Activated B cell treated with CpG ODN at 0.5 μM for 24 hours (primary cell): ENCODE measurements around the gene NFIB. TPM values are rescaled to one million over a fixed set of nuclear protein-coding genes. Genes with fewer than 3 reads are reported as not detected.

Experiments used
- ATAC-seq: fragments of 200-7000 bp; cut with Tn5 transposase; one replicate; pipeline ENCODE4 v1.10.0; 2021; ENCODE audit warnings: low read depth, mild to moderate bottlenecking, moderate library complexity
- CTCF ChIA-PET: fragments of 350-600 bp; sonication (Branson Sonifier 250); formaldehyde crosslinking; loops from one replicate; lab custom pipeline; 2021; ENCODE audit warnings: antibody characterized with exemption; lab: Charles Lee
- POLR2A ChIA-PET: fragments of 350-600 bp; sonication (Branson Sonifier 250); formaldehyde crosslinking; loops from one replicate; lab custom pipeline; 2021; ENCODE audit warnings: antibody characterized with exemption; lab: Charles Lee
- DNase-seq: peaks from one replicate; pipeline ENCODE4 v3.0.0; 2022
- H3K27ac Mint-ChIP-seq: one replicate; pipeline ENCODE4 v1.8.0; 2020; ENCODE audit warnings: mixed read lengths
- H3K27me3 Mint-ChIP-seq: one replicate; pipeline ENCODE4 v1.8.0; 2021; ENCODE audit warnings: mixed read lengths
- H3K36me3 Mint-ChIP-seq: one replicate; pipeline ENCODE4 v1.8.0; 2021; ENCODE audit warnings: low read depth, mixed read lengths
- H3K4me1 Mint-ChIP-seq: one replicate; pipeline ENCODE4 v1.8.0; 2021; ENCODE audit warnings: mixed read lengths
- H3K4me3 Mint-ChIP-seq: one replicate; pipeline ENCODE4 v1.8.0; 2020; ENCODE audit warnings: mild to moderate bottlenecking, mixed read lengths
- H3K9me3 Mint-ChIP-seq: one replicate; pipeline ENCODE4 v1.8.0; 2020; ENCODE audit warnings: mixed read lengths
- CTCF ChIP-seq: fragments of 200-600 bp; IDR thresholded peaks from one replicate; pipeline ENCODE4 v1.8.0; 2022; ENCODE audit warnings: antibody characterized with exemption, mild to moderate bottlenecking
- intact Hi-C: fragments of 100-400 bp; cut with micrococcal nuclease; formaldehyde crosslinking; loops from one replicate; pipeline ENCODE4 v1.15.1; 2024
- total RNA-seq: library from RNA; stranded (reverse); gene quantifications from 2 replicates; pipeline ENCODE4 v1.2.3, GENCODE V29; 2022

The NFIB gene
- total RNA-seq, 1 donor from 2014 or later, result not detected

DNA sequence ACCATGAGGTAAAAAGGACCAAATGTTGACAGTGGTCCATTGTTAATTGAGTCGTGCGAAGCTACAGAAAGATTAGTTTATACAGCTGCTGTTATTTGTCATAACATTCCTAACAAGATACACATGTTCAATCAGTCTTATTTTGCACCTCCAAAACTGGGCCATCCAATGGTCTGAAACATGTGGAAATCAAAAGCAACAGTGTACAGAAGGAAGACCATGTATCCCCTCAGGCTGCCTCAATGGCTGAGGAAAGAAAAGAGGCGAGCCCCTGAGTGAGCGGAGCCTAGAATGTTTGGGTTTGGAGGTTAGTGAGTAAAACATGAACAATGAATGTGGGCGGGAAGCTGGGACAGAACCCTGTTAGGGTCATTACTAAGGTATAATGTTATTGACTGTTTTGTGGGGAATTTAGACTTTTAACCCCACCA lies 35.6 kb downstream of the NFIB start:
- ChIA-PET POLR2A (no interaction called here), CTCF (no interaction called here)
- intact Hi-C loops, result no loop called here
- Mint-ChIP-seq H3K36me3 (no peaks in the 10 kb centered on the region), H3K27ac (no peak overlapping the region), H3K4me1 (no peaks in the 10 kb centered on the region), H3K4me3 (no peak overlapping the region), H3K9me3 (no peaks in the 10 kb centered on the region), H3K27me3 (no peaks in the 10 kb centered on the region)
- TF ChIP-seq CTCF, result no peak
- no peak for DNase-seq
- no peak for ATAC-seq

DNA sequence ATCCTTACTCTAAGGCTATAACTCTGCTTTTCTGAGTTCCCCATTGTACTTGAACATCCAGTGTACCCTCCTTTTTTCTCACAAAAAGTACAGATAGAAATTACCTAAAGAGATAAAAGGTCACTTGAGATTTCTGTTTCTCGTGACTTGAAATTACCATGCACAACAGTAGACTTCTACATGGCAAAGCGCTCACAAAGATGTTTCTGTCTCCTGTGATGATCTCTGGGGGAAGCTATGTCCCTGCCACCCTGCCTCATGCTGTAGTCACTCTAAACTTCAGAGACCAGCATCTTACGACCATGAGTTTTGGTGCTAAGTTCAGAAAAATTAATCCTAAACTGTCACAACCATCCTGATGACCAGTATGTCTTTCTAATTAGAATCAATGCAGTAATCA lies 36.2 kb downstream of the NFIB start:
- ChIA-PET POLR2A (no interaction called here), CTCF (no interaction called here)
- Mint-ChIP-seq H3K4me3 (no peak overlapping the region), H3K27me3 (no peaks in the 10 kb centered on the region), H3K27ac (no peak overlapping the region), H3K9me3 (no peaks in the 10 kb centered on the region), H3K4me1 (no peaks in the 10 kb centered on the region), H3K36me3 (no peaks in the 10 kb centered on the region)
- DNase-seq (no peak), ATAC-seq (no peak)
- intact Hi-C loops, result no loop called here
- no peak for TF ChIP-seq CTCF

DNA sequence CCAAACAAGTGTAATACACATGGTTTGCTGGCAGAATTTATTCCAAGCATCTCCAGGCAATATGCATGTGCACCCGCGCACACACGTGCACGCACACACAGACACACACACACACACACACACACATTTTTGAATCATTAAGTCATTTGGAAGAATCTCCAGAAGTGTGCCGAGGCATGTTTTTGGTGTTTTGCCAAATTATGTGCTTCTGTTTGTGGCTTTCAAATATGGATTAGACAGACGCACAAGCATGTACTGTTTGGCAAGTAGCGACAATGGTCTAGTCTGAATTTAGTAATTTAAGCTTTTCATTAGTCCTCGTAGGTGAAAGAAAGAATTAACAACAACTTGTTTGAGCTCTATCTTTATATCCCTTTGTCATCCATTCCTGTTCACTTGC lies 36.7 kb downstream of the NFIB start:
- Mint-ChIP-seq H3K27ac (no peak overlapping the region), H3K36me3 (no peaks in the 10 kb centered on the region), H3K9me3 (no peaks in the 10 kb centered on the region), H3K4me1 (no peaks in the 10 kb centered on the region), H3K27me3 (no peaks in the 10 kb centered on the region), H3K4me3 (no peak overlapping the region)
- CTCF ChIA-PET, result no interaction called here
- POLR2A ChIA-PET, result no interaction called here
- TF ChIP-seq CTCF, result no peak
- intact Hi-C loops, result no loop called here
- ATAC-seq (no peak), DNase-seq (no peak)

- ATAC-seq (no peak), DNase-seq (no peak)
- H3K27me3 Mint-ChIP-seq, result peaks cover 6% of the 10 kb centered on the region
- H3K4me3 Mint-ChIP-seq, result no peak overlapping the region
- no peak for TF ChIP-seq CTCF
- intact Hi-C loops, result no loop called here
- ChIA-PET CTCF (no interaction called here), POLR2A (no interaction called here)
- H3K27ac Mint-ChIP-seq, result no peak overlapping the region
- H3K9me3 Mint-ChIP-seq, result no peaks in the 10 kb centered on the region
- no peaks in the 10 kb centered on the region for H3K4me1 Mint-ChIP-seq
- no peaks in the 10 kb centered on the region for H3K36me3 Mint-ChIP-seq
Measured at GRCh38 chr9:14275331-14275730, 38.6 kb downstream of the NFIB start.

GRCh38 chr9:14273696-14274121 lies 40.2 kb downstream of the NFIB start:
- H3K4me1 Mint-ChIP-seq, result no peaks in the 10 kb centered on the region
- DNase-seq (no peak), ATAC-seq (no peak)
- intact Hi-C loops, result no loop called here
- no peaks in the 10 kb centered on the region for H3K36me3 Mint-ChIP-seq
- H3K27ac Mint-ChIP-seq, result no peak overlapping the region
- H3K4me3 Mint-ChIP-seq, result no peak overlapping the region
- H3K27me3 Mint-ChIP-seq, result peaks cover 8% of the 10 kb centered on the region
- no peak for TF ChIP-seq CTCF
- ChIA-PET POLR2A (no interaction called here), CTCF (no interaction called here)
- H3K9me3 Mint-ChIP-seq, result no peaks in the 10 kb centered on the region
